HEK293 (cell line): ENCODE results near the gene CADM4.

Experiments used
- BCL11B ChIP-seq: fragments of 450-650 bp; formaldehyde crosslinking; IDR thresholded peaks from 2 replicates; pipeline ENCODE4 v1.5.1; 2016; ENCODE audit warnings: low read depth, missing biosample characterization, missing genetic modification characterization
- GLIS1 ChIP-seq: fragments of 450-650 bp; formaldehyde crosslinking; IDR thresholded peaks from 2 replicates; pipeline ENCODE4 v1.5.1; 2016; ENCODE audit warnings: missing biosample characterization, missing genetic modification characterization
- HOXC10 ChIP-seq: sonication (generic); formaldehyde crosslinking; IDR thresholded peaks from 2 replicates; pipeline ENCODE4 v1.8.1; 2023; ENCODE audit warnings: mild to moderate bottlenecking, missing genetic modification reagents
- IKZF3 ChIP-seq: fragments of 450-650 bp; IDR thresholded peaks from 2 replicates; pipeline ENCODE4 v1.5.0; 2018; ENCODE audit warnings: missing biosample characterization, mild to moderate bottlenecking, missing genetic modification characterization, moderate library complexity
- KLF8 ChIP-seq: fragments of 450-650 bp; formaldehyde crosslinking; IDR thresholded peaks from 2 replicates; pipeline ENCODE4 v1.5.1; 2016; ENCODE audit warnings: missing biosample characterization, missing genetic modification characterization
- SCRT2 ChIP-seq: fragments of 450-650 bp; formaldehyde crosslinking; IDR thresholded peaks from 2 replicates; pipeline ENCODE4 v1.5.1; 2016; ENCODE audit warnings: missing biosample characterization, missing genetic modification characterization
- TCF7L2 ChIP-seq: IDR thresholded peaks from 2 replicates; pipeline ENCODE4 v1.6.1; 2011; ENCODE audit warnings: low read depth, mild to moderate bottlenecking, inconsistent platforms, low read length, moderate library complexity, borderline replicate concordance
- TRIM28 ChIP-seq: IDR thresholded peaks from 2 replicates; pipeline ENCODE4 v1.6.1; 2011; ENCODE audit warnings: low read length, control low read depth, borderline replicate concordance
- ZBTB17 ChIP-seq: fragments of 450-650 bp; formaldehyde crosslinking; IDR thresholded peaks from 2 replicates; pipeline ENCODE4 v1.5.1; 2016; ENCODE audit warnings: missing biosample characterization, missing genetic modification characterization
- ZEB2 ChIP-seq: fragments of 450-650 bp; formaldehyde crosslinking; IDR thresholded peaks from 2 replicates; pipeline ENCODE4 v1.5.1; 2016; ENCODE audit warnings: missing biosample characterization, missing genetic modification characterization
- ZFP41 ChIP-seq: fragments of 450-650 bp; formaldehyde crosslinking; IDR thresholded peaks from 2 replicates; pipeline ENCODE4 v1.5.1; 2016; ENCODE audit warnings: missing biosample characterization, missing genetic modification characterization, borderline replicate concordance
- ZNF114 ChIP-seq: fragments of 450-650 bp; formaldehyde crosslinking; IDR thresholded peaks from 2 replicates; pipeline ENCODE4 v1.5.0; 2017; ENCODE audit warnings: missing biosample characterization, missing genetic modification characterization
- ZNF121 ChIP-seq: fragments of 450-650 bp; formaldehyde crosslinking; IDR thresholded peaks from 2 replicates; pipeline ENCODE4 v1.5.1; 2016; ENCODE audit warnings: missing biosample characterization, missing genetic modification characterization
- ZNF223 ChIP-seq: fragments of 450-650 bp; formaldehyde crosslinking; IDR thresholded peaks from 2 replicates; pipeline ENCODE4 v1.5.1; 2016; ENCODE audit warnings: missing biosample characterization, missing genetic modification characterization
- ZNF239 ChIP-seq: fragments of 450-650 bp; formaldehyde crosslinking; IDR thresholded peaks from 2 replicates; pipeline ENCODE4 v1.5.1; 2016; ENCODE audit warnings: missing biosample characterization, missing genetic modification characterization
- ZNF341 ChIP-seq: fragments of 450-650 bp; formaldehyde crosslinking; IDR thresholded peaks from 2 replicates; pipeline ENCODE4; 2016; ENCODE audit warnings: low read depth, missing biosample characterization, missing genetic modification characterization
- ZNF37A ChIP-seq: fragments of 450-650 bp; IDR thresholded peaks from 2 replicates; pipeline ENCODE4 v1.5.1; 2018; ENCODE audit warnings: missing biosample characterization, missing genetic modification characterization
- ZNF394 ChIP-seq: fragments of 450-650 bp; formaldehyde crosslinking; IDR thresholded peaks from 2 replicates; pipeline ENCODE4 v1.5.1; 2016; ENCODE audit warnings: missing biosample characterization, missing genetic modification characterization, mild to moderate bottlenecking, moderate library complexity, borderline replicate concordance
- ZNF423 ChIP-seq: fragments of 450-650 bp; formaldehyde crosslinking; IDR thresholded peaks from 2 replicates; pipeline ENCODE4 v1.5.1; 2016; ENCODE audit warnings: missing biosample characterization, missing genetic modification characterization
- ZNF426 ChIP-seq: fragments of 450-650 bp; formaldehyde crosslinking; IDR thresholded peaks from 2 replicates; pipeline ENCODE4 v1.5.1; 2017; ENCODE audit warnings: missing biosample characterization, missing genetic modification characterization, mild to moderate bottlenecking, inconsistent platforms, moderate library complexity
- ZNF433 ChIP-seq: fragments of 450-650 bp; formaldehyde crosslinking; IDR thresholded peaks from 2 replicates; pipeline ENCODE4 v1.5.1; 2016; ENCODE audit warnings: missing biosample characterization, missing genetic modification characterization, low read depth
- ZNF510 ChIP-seq: fragments of 450-650 bp; formaldehyde crosslinking; IDR thresholded peaks from 2 replicates; pipeline ENCODE4 v1.5.1; 2018; ENCODE audit warnings: mild to moderate bottlenecking, missing genetic modification characterization, missing biosample characterization; ENCODE audit not compliant: insufficient replicate concordance
- ZNF629 ChIP-seq: fragments of 450-650 bp; formaldehyde crosslinking; IDR thresholded peaks from 2 replicates; pipeline ENCODE4 v1.5.1; 2017; ENCODE audit warnings: missing biosample characterization, missing genetic modification characterization
- ZNF664 ChIP-seq: fragments of 450-650 bp; formaldehyde crosslinking; IDR thresholded peaks from 2 replicates; pipeline ENCODE4 v1.5.1; 2016; ENCODE audit warnings: missing biosample characterization, missing genetic modification characterization
- ZNF776 ChIP-seq: fragments of 450-650 bp; formaldehyde crosslinking; IDR thresholded peaks from 2 replicates; pipeline ENCODE4 v1.5.0; 2017; ENCODE audit warnings: missing biosample characterization, missing genetic modification characterization, borderline replicate concordance
- ZNF843 ChIP-seq: fragments of 450-650 bp; formaldehyde crosslinking; IDR thresholded peaks from 2 replicates; pipeline ENCODE4 v1.5.1; 2016; ENCODE audit warnings: missing biosample characterization, missing genetic modification characterization
- ZXDB ChIP-seq: fragments of 450-650 bp; formaldehyde crosslinking; IDR thresholded peaks from 2 replicates; pipeline ENCODE4 v1.5.1; 2016; ENCODE audit warnings: missing biosample characterization, missing genetic modification characterization
- TF ChIP-seq, protein P1 (sequence below): fragments of 450-650 bp; formaldehyde crosslinking; IDR thresholded peaks from 2 replicates; pipeline ENCODE4 v1.5.1; 2016; ENCODE audit warnings: missing biosample characterization, missing genetic modification characterization
- TF ChIP-seq, protein P2 (sequence below): fragments of 450-650 bp; formaldehyde crosslinking; optimal IDR thresholded peaks from 2 replicates; pipeline ENCODE3; 2016; ENCODE audit warnings: missing biosample characterization, mild to moderate bottlenecking, missing genetic modification characterization
- TF ChIP-seq, protein P3 (sequence below): fragments of 450-650 bp; formaldehyde crosslinking; IDR thresholded peaks from 2 replicates; pipeline ENCODE4 v1.5.1; 2016; ENCODE audit warnings: missing biosample characterization, missing genetic modification characterization, borderline replicate concordance
- TF ChIP-seq, protein P4 (sequence below): fragments of 450-650 bp; formaldehyde crosslinking; IDR thresholded peaks from 2 replicates; pipeline ENCODE4 v1.5.1; 2016; ENCODE audit warnings: missing biosample characterization, missing genetic modification characterization, low read depth
- TF ChIP-seq, protein P5 (sequence below): fragments of 450-650 bp; IDR thresholded peaks from 2 replicates; pipeline ENCODE4 v1.5.1; 2018; ENCODE audit warnings: missing biosample characterization, mild to moderate bottlenecking, missing genetic modification characterization
- TF ChIP-seq, protein P6 (sequence below): fragments of 450-650 bp; formaldehyde crosslinking; IDR thresholded peaks from 2 replicates; pipeline ENCODE4 v1.5.1; 2016; ENCODE audit warnings: missing biosample characterization, missing genetic modification characterization

Gene CADM4

DNA sequence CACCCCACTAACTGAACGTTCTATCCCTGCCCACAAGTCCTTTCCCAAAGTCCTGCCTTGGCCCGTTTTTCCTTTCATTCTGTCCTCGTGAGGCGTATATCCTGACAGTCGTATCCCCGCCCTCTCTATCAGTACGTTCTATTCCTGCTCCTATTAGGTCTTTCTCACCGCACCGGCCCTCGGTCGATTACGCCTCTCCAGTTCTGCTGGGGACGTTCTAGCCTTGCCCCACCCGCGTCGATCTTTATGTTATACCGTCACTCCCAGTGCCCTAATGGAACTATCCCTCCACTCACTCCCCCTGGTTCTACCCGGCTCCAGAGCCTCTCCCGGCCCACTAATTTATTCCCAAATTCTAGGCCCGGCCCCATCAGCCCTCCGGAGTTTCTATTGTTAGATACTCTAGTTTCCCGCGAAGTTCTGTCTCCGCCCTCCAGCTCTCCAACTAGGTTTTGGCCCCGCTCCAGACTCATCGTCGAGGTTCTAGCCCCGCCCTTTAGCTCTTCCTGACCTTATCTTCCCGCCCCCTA is 28.3 kb upstream of the CADM4 start (continued):
- TF ChIP-seq, protein P1, sequence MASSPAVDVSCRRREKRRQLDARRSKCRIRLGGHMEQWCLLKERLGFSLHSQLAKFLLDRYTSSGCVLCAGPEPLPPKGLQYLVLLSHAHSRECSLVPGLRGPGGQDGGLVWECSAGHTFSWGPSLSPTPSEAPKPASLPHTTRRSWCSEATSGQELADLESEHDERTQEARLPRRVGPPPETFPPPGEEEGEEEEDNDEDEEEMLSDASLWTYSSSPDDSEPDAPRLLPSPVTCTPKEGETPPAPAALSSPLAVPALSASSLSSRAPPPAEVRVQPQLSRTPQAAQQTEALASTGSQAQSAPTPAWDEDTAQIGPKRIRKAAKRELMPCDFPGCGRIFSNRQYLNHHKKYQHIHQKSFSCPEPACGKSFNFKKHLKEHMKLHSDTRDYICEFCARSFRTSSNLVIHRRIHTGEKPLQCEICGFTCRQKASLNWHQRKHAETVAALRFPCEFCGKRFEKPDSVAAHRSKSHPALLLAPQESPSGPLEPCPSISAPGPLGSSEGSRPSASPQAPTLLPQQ (tag by site-specific recombination): peak; percentile 75
- TF ChIP-seq ZNF341: no peak; the same call in 1 of the 2 replicates
- TF ChIP-seq BCL11B: no peak
- TF ChIP-seq, protein P2, sequence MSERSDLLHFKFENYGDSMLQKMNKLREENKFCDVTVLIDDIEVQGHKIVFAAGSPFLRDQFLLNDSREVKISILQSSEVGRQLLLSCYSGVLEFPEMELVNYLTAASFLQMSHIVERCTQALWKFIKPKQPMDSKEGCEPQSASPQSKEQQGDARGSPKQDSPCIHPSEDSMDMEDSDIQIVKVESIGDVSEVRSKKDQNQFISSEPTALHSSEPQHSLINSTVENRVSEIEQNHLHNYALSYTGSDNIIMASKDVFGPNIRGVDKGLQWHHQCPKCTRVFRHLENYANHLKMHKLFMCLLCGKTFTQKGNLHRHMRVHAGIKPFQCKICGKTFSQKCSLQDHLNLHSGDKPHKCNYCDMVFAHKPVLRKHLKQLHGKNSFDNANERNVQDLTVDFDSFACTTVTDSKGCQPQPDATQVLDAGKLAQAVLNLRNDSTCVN: no peak
- no peak for TF ChIP-seq ZNF664 (tag by site-specific recombination)
- TF ChIP-seq ZNF510 (tag by site-specific recombination): no peak
- TF ChIP-seq ZNF394 (tag by site-specific recombination): peak; percentile 62; the same call in 1 of the 2 replicates
- peak; percentile 72 for TF ChIP-seq ZBTB17 (tag by site-specific recombination)
- TF ChIP-seq ZFP41 (tag by site-specific recombination): no peak
- 0 out of 2 replicates have a peak, but pooled peaks have one; percentile 54 for TF ChIP-seq ZEB2 (tag by site-specific recombination)
- TF ChIP-seq, protein P3, sequence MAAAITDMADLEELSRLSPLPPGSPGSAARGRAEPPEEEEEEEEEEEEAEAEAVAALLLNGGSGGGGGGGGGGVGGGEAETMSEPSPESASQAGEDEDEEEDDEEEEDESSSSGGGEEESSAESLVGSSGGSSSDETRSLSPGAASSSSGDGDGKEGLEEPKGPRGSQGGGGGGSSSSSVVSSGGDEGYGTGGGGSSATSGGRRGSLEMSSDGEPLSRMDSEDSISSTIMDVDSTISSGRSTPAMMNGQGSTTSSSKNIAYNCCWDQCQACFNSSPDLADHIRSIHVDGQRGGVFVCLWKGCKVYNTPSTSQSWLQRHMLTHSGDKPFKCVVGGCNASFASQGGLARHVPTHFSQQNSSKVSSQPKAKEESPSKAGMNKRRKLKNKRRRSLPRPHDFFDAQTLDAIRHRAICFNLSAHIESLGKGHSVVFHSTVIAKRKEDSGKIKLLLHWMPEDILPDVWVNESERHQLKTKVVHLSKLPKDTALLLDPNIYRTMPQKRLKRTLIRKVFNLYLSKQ: no peak
- peak; percentile 73 for TF ChIP-seq IKZF3
- no peak for TF ChIP-seq ZNF239 (tag by site-specific recombination)
- TF ChIP-seq, protein P4, sequence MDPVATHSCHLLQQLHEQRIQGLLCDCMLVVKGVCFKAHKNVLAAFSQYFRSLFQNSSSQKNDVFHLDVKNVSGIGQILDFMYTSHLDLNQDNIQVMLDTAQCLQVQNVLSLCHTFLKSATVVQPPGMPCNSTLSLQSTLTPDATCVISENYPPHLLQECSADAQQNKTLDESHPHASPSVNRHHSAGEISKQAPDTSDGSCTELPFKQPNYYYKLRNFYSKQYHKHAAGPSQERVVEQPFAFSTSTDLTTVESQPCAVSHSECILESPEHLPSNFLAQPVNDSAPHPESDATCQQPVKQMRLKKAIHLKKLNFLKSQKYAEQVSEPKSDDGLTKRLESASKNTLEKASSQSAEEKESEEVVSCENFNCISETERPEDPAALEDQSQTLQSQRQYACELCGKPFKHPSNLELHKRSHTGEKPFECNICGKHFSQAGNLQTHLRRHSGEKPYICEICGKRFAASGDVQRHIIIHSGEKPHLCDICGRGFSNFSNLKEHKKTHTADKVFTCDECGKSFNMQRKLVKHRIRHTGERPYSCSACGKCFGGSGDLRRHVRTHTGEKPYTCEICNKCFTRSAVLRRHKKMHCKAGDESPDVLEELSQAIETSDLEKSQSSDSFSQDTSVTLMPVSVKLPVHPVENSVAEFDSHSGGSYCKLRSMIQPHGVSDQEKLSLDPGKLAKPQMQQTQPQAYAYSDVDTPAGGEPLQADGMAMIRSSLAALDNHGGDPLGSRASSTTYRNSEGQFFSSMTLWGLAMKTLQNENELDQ: no peak
- TF ChIP-seq, protein P5, sequence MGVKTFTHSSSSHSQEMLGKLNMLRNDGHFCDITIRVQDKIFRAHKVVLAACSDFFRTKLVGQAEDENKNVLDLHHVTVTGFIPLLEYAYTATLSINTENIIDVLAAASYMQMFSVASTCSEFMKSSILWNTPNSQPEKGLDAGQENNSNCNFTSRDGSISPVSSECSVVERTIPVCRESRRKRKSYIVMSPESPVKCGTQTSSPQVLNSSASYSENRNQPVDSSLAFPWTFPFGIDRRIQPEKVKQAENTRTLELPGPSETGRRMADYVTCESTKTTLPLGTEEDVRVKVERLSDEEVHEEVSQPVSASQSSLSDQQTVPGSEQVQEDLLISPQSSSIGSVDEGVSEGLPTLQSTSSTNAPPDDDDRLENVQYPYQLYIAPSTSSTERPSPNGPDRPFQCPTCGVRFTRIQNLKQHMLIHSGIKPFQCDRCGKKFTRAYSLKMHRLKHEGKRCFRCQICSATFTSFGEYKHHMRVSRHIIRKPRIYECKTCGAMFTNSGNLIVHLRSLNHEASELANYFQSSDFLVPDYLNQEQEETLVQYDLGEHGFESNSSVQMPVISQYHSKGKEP (tag by site-specific recombination): no peak; the same call in 1 of the 2 replicates
- no peak for TF ChIP-seq ZNF223 (tag by site-specific recombination)
- no peak for TF ChIP-seq ZNF426 (tag by site-specific recombination)
- TF ChIP-seq ZNF433 (tag by site-specific recombination): no peak
- peak; percentile 72; the same call in 1 of the 2 replicates for TF ChIP-seq GLIS1 (tag by site-specific recombination)
- no peak; the same call in 1 of the 2 replicates for TF ChIP-seq KLF8 (tag by site-specific recombination)
- TF ChIP-seq ZNF114 (tag by site-specific recombination): no peak
- no peak for TF ChIP-seq HOXC10
- TF ChIP-seq ZNF629: peak; percentile 69
- TF ChIP-seq ZNF843 (tag by site-specific recombination): peak; percentile 14; the same call in 1 of the 2 replicates
- TF ChIP-seq SCRT2 (tag by site-specific recombination): no peak
- TF ChIP-seq TCF7L2: no peak
- peak; percentile 58; the same call in 1 of the 2 replicates for TF ChIP-seq ZXDB (tag by site-specific recombination)
- TF ChIP-seq, protein P6, sequence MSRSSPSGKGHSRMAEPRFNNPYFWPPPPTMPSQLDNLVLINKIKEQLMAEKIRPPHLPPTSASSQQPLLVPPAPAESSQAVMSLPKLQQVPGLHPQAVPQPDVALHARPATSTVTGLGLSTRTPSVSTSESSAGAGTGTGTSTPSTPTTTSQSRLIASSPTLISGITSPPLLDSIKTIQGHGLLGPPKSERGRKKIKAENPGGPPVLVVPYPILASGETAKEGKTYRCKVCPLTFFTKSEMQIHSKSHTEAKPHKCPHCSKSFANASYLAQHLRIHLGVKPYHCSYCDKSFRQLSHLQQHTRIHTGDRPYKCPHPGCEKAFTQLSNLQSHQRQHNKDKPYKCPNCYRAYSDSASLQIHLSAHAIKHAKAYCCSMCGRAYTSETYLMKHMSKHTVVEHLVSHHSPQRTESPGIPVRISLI: no peak
- TF ChIP-seq ZNF776: no peak
- TF ChIP-seq TRIM28: no peak
- no peak for TF ChIP-seq ZNF423
- TF ChIP-seq ZNF37A (tag by site-specific recombination): no peak
- TF ChIP-seq ZNF121 (tag by site-specific recombination): no peak
